Gastroesophageal sphincter (tissue), 4 donors: ENCODE results near the gene HOXD8. TPM values are rescaled to one million over a fixed set of nuclear protein-coding genes. Genes with fewer than 3 reads are reported as not detected.

Experiments
- ATAC-seq: fragments of 150-250 bp; one replicate; pipeline ENCODE4 v1.9.1; 2016; ENCODE audit warnings: mild to moderate bottlenecking, moderate library complexity
- H3K27ac ChIP-seq, 4 donors: fragments of 200-600 bp; sonication (generic) in 3 of 4; 1 replicate in 3 of 4; 2 replicates in 1 of 4; pipeline ENCODE4 v1.5.1; 2016 to 2019
- H3K27me3 ChIP-seq: fragments of 200-600 bp; sonication (generic); one replicate; pipeline ENCODE4 v1.5.1; 2019
- H3K36me3 ChIP-seq, 2 donors: fragments of 200-600 bp; sonication (generic); one replicate each; pipeline ENCODE4 v1.5.1; 2019; ENCODE audit warnings: control low read depth in 1 of 2
- H3K4me1 ChIP-seq, 3 donors: fragments of 200-600 bp; sonication (generic); 1 replicate in 2 of 3; 2 replicates in 1 of 3; pipeline ENCODE4 v1.5.1; 2016 to 2019; ENCODE audit warnings: control low read depth in 2 of 3
- H3K4me3 ChIP-seq, 2 donors: fragments of 200-600 bp; sonication (generic); one replicate each; pipeline ENCODE4 v1.5.1; 2019; ENCODE audit warnings: mild to moderate bottlenecking in 1 of 2, moderate library complexity in 1 of 2
- H3K9me3 ChIP-seq, 3 donors: fragments of 200-600 bp; sonication (generic); one replicate each; pipeline ENCODE4 v1.5.1; 2017 to 2019; ENCODE audit warnings: control low read depth in 2 of 3
- EP300 ChIP-seq: sonication (generic); formaldehyde crosslinking; IDR thresholded peaks from one replicate; pipeline ENCODE4 v1.6.1; 2017; ENCODE audit warnings: antibody characterized with exemption, mild to moderate bottlenecking
- POLR2A ChIP-seq, 2 donors: fragments of 450-650 bp; IDR thresholded peaks; one replicate each; pipeline ENCODE4 v1.6.1; 2017; ENCODE audit warnings: antibody characterized with exemption in 2 of 2, mild to moderate bottlenecking in 2 of 2, moderate library complexity in 1 of 2
- POLR2AphosphoS5 ChIP-seq: sonication (generic); formaldehyde crosslinking; IDR thresholded peaks from one replicate; pipeline ENCODE4 v1.6.1; 2017; ENCODE audit warnings: antibody characterized with exemption
- WGBS, 2 donors: methylation state at CpG; one replicate each; pipeline ENCODE4 v1.1.5; 2018; ENCODE audit warnings: low coverage in 1 of 2; 5-methylcytosine and 5-hydroxymethylcytosine counted together
- total RNA-seq, 4 donors: library from RNA; depleted of rRNA; stranded (reverse); fragments of >200 nt; gene quantifications; one replicate each; pipeline ENCODE4 v1.1.0, GENCODE V29; 2016
- TF ChIP-seq, protein P1 (sequence below), 4 experiments: fragments of 200-600 bp in 2 of 4; fragments of 450-650 bp in 2 of 4; sonication (generic) in 1 of 4; IDR thresholded peaks; one replicate each; pipeline ENCODE4 v1.5.1; 2017 to 2019; ENCODE audit warnings: antibody characterized with exemption in 4 of 4, mild to moderate bottlenecking in 2 of 4, moderate library complexity in 2 of 4

HOXD8 gene
- total RNA-seq, 4 donors from 2014 or later = 2.3 to 6.9 (median 3.4) TPM

DNA sequence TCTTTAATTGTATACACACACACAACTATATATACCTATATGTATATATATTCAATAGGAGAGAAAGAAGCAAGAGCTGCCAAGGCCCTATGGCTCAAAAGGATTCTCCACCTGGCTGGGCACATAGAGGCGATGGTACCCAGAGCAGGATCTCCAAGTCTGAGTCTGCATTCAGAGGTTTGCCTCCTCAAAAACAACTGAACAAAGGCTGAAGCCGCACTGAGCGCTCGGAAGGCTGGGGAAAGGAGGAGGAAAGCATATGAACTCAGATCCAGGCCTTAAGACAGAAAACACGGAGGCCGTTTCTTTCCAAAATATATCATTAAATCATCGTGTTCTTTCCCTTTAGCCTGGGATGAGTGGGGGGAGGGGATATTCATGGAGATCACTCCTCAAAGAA, 26.3 kb upstream of the HOXD8 start:
- Histone ChIP-seq H3K36me3 (no peaks in the 10 kb centered on the region), H3K4me1 (peaks cover 0 to 64% (median 29%) of the 10 kb centered on the region in 3 donors), H3K4me3 (no peak overlapping the region), H3K9me3 (no peaks in the 10 kb centered on the region), H3K27me3 (peaks cover 99% of the 10 kb centered on the region), H3K27ac (no peak overlapping the region)
- TF ChIP-seq POLR2A (IDR thresholded peaks at IDR 0.05) = no peak
- no peak for TF ChIP-seq EP300
- TF ChIP-seq, protein P1, sequence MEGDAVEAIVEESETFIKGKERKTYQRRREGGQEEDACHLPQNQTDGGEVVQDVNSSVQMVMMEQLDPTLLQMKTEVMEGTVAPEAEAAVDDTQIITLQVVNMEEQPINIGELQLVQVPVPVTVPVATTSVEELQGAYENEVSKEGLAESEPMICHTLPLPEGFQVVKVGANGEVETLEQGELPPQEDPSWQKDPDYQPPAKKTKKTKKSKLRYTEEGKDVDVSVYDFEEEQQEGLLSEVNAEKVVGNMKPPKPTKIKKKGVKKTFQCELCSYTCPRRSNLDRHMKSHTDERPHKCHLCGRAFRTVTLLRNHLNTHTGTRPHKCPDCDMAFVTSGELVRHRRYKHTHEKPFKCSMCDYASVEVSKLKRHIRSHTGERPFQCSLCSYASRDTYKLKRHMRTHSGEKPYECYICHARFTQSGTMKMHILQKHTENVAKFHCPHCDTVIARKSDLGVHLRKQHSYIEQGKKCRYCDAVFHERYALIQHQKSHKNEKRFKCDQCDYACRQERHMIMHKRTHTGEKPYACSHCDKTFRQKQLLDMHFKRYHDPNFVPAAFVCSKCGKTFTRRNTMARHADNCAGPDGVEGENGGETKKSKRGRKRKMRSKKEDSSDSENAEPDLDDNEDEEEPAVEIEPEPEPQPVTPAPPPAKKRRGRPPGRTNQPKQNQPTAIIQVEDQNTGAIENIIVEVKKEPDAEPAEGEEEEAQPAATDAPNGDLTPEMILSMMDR (IDR thresholded peaks at IDR 0.05) = no peak
- TF ChIP-seq POLR2AphosphoS5 = no peak
- WGBS, 2 donors = 29 to 35% methylated on average over 7 of the region's 7 CpGs
- no peak for ATAC-seq

DNA sequence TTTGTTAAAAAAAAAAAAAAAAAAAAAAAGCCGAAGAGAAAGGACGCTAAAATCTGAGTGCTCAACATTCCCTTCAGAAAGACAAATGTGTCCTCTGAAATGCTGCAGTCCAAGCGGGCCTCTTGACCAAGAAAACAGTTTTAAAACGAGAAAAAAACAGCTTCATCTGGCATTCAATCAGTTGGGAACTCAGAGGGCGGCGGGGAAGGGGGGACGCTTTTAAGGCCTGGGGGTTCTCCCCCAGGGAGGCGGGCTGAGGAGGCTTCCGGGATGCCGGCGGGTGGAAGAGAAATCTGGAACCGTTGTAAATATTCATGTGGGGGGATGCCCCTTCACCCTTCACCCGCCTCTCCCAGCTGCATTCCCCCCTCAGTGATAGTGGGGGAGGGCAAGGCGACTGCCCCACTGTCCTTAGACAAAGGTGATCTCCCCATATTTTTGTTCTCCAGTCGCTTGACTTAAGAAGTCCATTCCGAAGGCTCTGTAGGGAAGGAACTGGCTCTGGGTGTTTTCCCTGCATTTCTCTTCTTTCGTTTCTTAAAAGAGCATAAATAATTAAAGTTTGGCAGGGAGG, 25.7 kb upstream of the HOXD8 start:
- H3K27me3 ChIP-seq = peaks cover 99% of the 10 kb centered on the region
- ATAC-seq = no peak
- peaks cover 0 to 64% (median 31%) of the 10 kb centered on the region in 3 donors for H3K4me1 ChIP-seq
- no peaks in the 10 kb centered on the region for H3K9me3 ChIP-seq
- no peak for TF ChIP-seq POLR2A (IDR thresholded peaks at IDR 0.05)
- TF ChIP-seq, protein P1 (IDR thresholded peaks at IDR 0.05) = no peak
- TF ChIP-seq POLR2AphosphoS5 = no peak
- no peak for TF ChIP-seq EP300
- H3K36me3 ChIP-seq = no peaks in the 10 kb centered on the region
- 4 to 6% methylated on average over 8 to 13 of the region's 17 CpGs for WGBS, 2 donors
- H3K4me3 ChIP-seq = no peak overlapping the region
- no peak overlapping the region for H3K27ac ChIP-seq

DNA sequence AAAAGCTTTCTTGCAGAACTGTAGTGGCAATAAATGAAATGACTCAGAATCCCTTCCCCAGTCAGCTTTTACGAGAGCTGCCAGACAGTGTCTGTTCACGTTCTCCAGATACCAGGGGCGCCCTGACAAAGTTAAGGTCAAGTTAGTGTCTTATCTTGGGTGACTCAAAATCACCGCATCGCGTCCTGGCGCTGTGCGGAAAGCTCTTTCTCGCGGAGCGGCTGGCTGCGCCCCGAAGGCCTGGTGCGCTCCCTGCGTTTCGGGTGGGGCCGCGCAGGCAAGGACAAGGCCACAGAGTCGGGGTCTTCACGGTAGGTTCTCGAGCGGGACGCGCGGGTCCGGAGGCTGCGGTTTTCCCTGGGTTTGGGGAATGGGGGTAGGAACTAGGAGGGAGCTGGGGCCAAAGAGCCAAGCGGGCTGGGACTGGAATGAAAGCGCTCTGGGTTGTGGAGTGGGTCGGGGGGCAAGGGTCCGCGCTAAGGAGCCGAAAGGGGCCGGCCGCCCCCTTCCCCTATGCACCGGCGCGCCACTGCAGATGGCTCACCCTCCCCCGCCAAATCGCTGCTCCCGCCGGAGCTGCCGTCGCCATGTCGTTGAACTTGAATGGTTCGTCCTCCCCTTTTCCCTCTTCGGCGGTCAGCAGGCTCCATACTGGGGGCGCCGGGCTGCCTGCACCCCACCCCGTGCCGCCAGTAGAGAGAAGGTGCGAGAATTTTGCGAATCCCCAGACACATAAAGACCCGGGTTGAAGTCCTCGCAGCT, 25.0 kb upstream of the HOXD8 start:
- Histone ChIP-seq H3K4me3 (no peak overlapping the region), H3K27me3 (peaks cover 99% of the 10 kb centered on the region)
- WGBS, 2 donors = 8% methylated on average over 12 of the region's 56 CpGs; no CpG with 5 or more reads in 1 of the 2 donors

DNA sequence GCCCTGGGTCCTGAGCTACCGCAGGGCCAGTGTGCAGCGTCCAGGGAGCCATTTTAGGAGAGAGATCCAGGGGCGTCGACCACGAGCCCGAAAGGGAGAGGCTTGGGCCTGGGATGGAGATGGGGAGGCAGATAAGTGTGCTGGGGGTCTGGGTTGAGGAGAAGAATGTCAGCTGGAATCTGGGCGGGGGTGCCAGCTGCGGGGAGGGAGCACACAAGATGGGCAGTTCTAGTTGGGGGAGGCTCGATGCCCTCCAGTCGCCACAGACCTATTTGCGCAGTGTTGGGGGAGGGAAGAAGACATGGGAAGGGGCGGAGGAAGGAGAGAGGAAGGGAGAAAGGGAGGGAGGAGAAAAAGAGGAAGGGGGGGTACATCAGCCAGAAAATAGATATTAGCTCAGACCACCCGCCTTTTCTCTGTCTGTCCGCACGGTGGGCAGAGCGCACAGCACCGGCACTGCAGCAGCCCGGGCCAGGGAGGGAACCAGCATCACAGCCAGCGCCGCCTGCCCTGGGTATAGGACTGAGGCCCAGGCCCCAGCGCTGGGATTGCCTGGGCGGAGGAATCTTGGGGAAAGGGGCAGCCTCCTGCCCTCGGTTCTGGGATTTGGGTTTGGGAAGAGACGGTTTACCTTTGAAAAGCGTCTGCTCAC, 24.3 kb upstream of the HOXD8 start:
- H3K36me3 ChIP-seq = no peaks in the 10 kb centered on the region
- peaks cover 99% of the 10 kb centered on the region for H3K27me3 ChIP-seq
- WGBS, 2 donors = 4 to 5% methylated on average over 4 to 17 of the region's 25 CpGs
- no peak for ATAC-seq
- TF ChIP-seq EP300 = no peak
- TF ChIP-seq POLR2AphosphoS5 = no peak
- TF ChIP-seq, protein P1 (IDR thresholded peaks at IDR 0.05) = no peak
- no peak for TF ChIP-seq POLR2A (IDR thresholded peaks at IDR 0.05)
- H3K9me3 ChIP-seq = no peaks in the 10 kb centered on the region
- no peak overlapping the region for H3K4me3 ChIP-seq
- H3K4me1 ChIP-seq = peaks cover 0 to 59% (median 31%) of the 10 kb centered on the region in 3 donors
- no peak overlapping the region for H3K27ac ChIP-seq

More for the DNA sequence above, 25.0 kb upstream of the HOXD8 start:
- TF ChIP-seq EP300 = no peak
- TF ChIP-seq POLR2A (IDR thresholded peaks at IDR 0.05) = no peak
- TF ChIP-seq, protein P1 (IDR thresholded peaks at IDR 0.05) = no peak
- TF ChIP-seq POLR2AphosphoS5 = no peak
- ATAC-seq = no peak
- Histone ChIP-seq H3K36me3 (no peaks in the 10 kb centered on the region), H3K27ac (no peak overlapping the region), H3K4me1 (peaks cover 0 to 66% (median 31%) of the 10 kb centered on the region in 3 donors), H3K9me3 (no peaks in the 10 kb centered on the region)
